B cell (primary cell): ENCODE data around the gene BTNL2. TPM values are rescaled to one million over a fixed set of nuclear protein-coding genes. Genes with fewer than 3 reads are reported as not detected.

Experiments
- ATAC-seq: fragments of 200-7000 bp; cut with Tn5 transposase; one replicate; pipeline ENCODE4 v1.10.0; 2021; ENCODE audit warnings: low read depth, mild to moderate bottlenecking, moderate number of reproducible peaks, moderate library complexity
- CTCF ChIA-PET: fragments of 350-600 bp; sonication (Branson Sonifier 250); formaldehyde crosslinking; loops from one replicate; lab custom pipeline; 2021; ENCODE audit warnings: antibody characterized with exemption, inconsistent platforms; lab: Charles Lee
- POLR2A ChIA-PET: fragments of 350-600 bp; sonication (Branson Sonifier 250); formaldehyde crosslinking; loops from one replicate; lab custom pipeline; 2021; ENCODE audit warnings: antibody characterized with exemption; lab: Charles Lee
- DNase-seq: peaks from one replicate; pipeline ENCODE4 v3.0.0; 2013
- H2AFZ ChIP-seq: 2 replicates; pipeline ENCODE4 v1.6.1; 2012; ENCODE audit warnings: mild to moderate bottlenecking, low read depth, low read length; ENCODE audit not compliant: insufficient read depth, poor library complexity, severe bottlenecking
- H3K27ac ChIP-seq, 2 donors: 1 replicate in 1 of 2; 2 replicates in 1 of 2; pipeline ENCODE4 v1.5.1; 2012 to 2013; ENCODE audit warnings: low read length in 2 of 2, mild to moderate bottlenecking in 2 of 2, moderate library complexity in 1 of 2
- H3K27me3 ChIP-seq, 4 experiments: fragments of 200-600 bp in 1 of 4; sonication (generic) in 1 of 4; replicated peaks in 1 of 4; 1 replicate in 2 of 4; 2 replicates in 2 of 4; pipeline versions ENCODE4 v1.6.1 to v1.7.0; 2013 to 2016; ENCODE audit warnings: low read length in 3 of 4, mild to moderate bottlenecking in 2 of 4, mixed read lengths in 1 of 4, moderate library complexity in 1 of 4; ENCODE audit not compliant: insufficient read depth in 4 of 4, control insufficient read depth in 3 of 4; ENCODE audit errors: control extremely low read depth in 1 of 4
- H3K36me3 ChIP-seq, 2 experiments: replicated peaks in 1 of 2; 1 replicate in 1 of 2; 2 replicates in 1 of 2; pipeline versions ENCODE4 v1.6.1 to v1.7.1; 2013; ENCODE audit warnings: low read length in 1 of 2; ENCODE audit not compliant: insufficient read depth in 2 of 2, control insufficient read depth in 1 of 2; ENCODE audit errors: control extremely low read depth in 1 of 2, extremely low read depth in 1 of 2
- H3K4me1 ChIP-seq, 2 donors: fragments of 200-600 bp in 1 of 2; sonication (generic) in 1 of 2; 1 replicate in 1 of 2; 2 replicates in 1 of 2; pipeline versions ENCODE4 v1.5.1 to v1.6.1; 2013 to 2017; ENCODE audit warnings: low read length in 2 of 2; ENCODE audit not compliant: control insufficient read depth in 2 of 2, insufficient read depth in 2 of 2
- H3K4me2 ChIP-seq: replicated peaks from 2 replicates; pipeline ENCODE3; 2012; ENCODE audit warnings: mild to moderate bottlenecking, low read depth, low read length; ENCODE audit not compliant: poor library complexity, severe bottlenecking
- H3K4me3 ChIP-seq, 5 experiments: fragments of 200-600 bp in 1 of 5; sonication (generic) in 1 of 5; 1 replicate in 3 of 5; 2 replicates in 2 of 5; pipeline versions ENCODE4 v1.5.1 to v1.7.0; 2011 to 2016; ENCODE audit warnings: low read length in 4 of 5, mild to moderate bottlenecking in 4 of 5, low read depth in 2 of 5, control low read depth in 1 of 5, moderate library complexity in 1 of 5; ENCODE audit not compliant: insufficient read depth in 1 of 5; ENCODE audit errors: control extremely low read depth in 1 of 5, extremely low read depth in 1 of 5
- H3K79me2 ChIP-seq: fragments of 200-600 bp; sonication (generic); one replicate; pipeline ENCODE4 v1.6.0; 2016; ENCODE audit warnings: low read length; ENCODE audit not compliant: control insufficient read depth, insufficient read depth
- H3K9ac ChIP-seq: fragments of 200-600 bp; sonication (generic); 2 replicates; pipeline ENCODE4 v1.6.1; 2017; ENCODE audit warnings: mild to moderate bottlenecking, low read length, moderate library complexity
- H3K9me3 ChIP-seq, 3 donors: one replicate each; pipeline versions ENCODE4 v1.6.1 to v1.7.1; 2013; ENCODE audit warnings: low read length in 2 of 3; ENCODE audit not compliant: control insufficient read depth in 2 of 3, insufficient read depth in 1 of 3; ENCODE audit errors: control extremely low read depth in 1 of 3
- H4K20me1 ChIP-seq: 2 replicates; pipeline ENCODE4 v1.6.0; 2012; ENCODE audit warnings: mild to moderate bottlenecking, low read length; ENCODE audit not compliant: insufficient read depth, control insufficient read depth, poor library complexity, severe bottlenecking
- H3K27ac Mint-ChIP-seq: one replicate; pipeline ENCODE4 v1.8.0; 2021; ENCODE audit warnings: mixed read lengths
- H3K27me3 Mint-ChIP-seq: one replicate; pipeline ENCODE4 v1.8.0; 2021; ENCODE audit warnings: mixed read lengths
- H3K4me1 Mint-ChIP-seq: one replicate; pipeline ENCODE4 v1.8.0; 2021; ENCODE audit warnings: mixed read lengths
- H3K4me3 Mint-ChIP-seq: one replicate; pipeline ENCODE4 v1.8.0; 2021; ENCODE audit warnings: mixed read lengths
- H3K9me3 Mint-ChIP-seq: one replicate; pipeline ENCODE4 v1.8.0; 2022; ENCODE audit warnings: mixed read lengths; ENCODE audit not compliant: insufficient read depth
- CTCF ChIP-seq: fragments of 200-600 bp; IDR thresholded peaks from one replicate; pipeline ENCODE4 v1.8.0; 2022; ENCODE audit warnings: antibody characterized with exemption, mild to moderate bottlenecking
- EZH2 ChIP-seq: IDR thresholded peaks from 2 replicates; pipeline ENCODE4 v1.6.1; 2012; ENCODE audit warnings: borderline replicate concordance, low read depth, mild to moderate bottlenecking, moderate library complexity, low read length; ENCODE audit not compliant: insufficient read depth, poor library complexity, severe bottlenecking
- WGBS: methylation state at CpG from one replicate; pipeline ENCODE4 v1.1.5; 2013; ENCODE audit warnings: missing lambda C conversion rate; ENCODE audit not compliant: insufficient coverage; 5-methylcytosine and 5-hydroxymethylcytosine counted together
- intact Hi-C: fragments of 100-400 bp; cut with micrococcal nuclease; formaldehyde crosslinking; loops from one replicate; pipeline ENCODE4 v1.10.0; 2022
- polyA plus RNA-seq: library from polyadenylated mRNA; depleted of rRNA; stranded (reverse); fragments of >200 nt; gene quantifications from 2 replicates; pipeline ENCODE4 v1.2.3, GENCODE V29; 2012
- total RNA-seq, 2 donors: library from RNA; stranded (reverse); fragments of 120-200 nt in 1 of 2; gene quantifications; 1 replicate in 1 of 2; 2 replicates in 1 of 2; pipeline versions ENCODE4 v1.2.3 to v1.2.4, GENCODE V29; 2013 to 2022

The BTNL2 gene
- total and polyA plus RNA-seq, 2 donors (not counting 1 experiment from before 2014, with no cell fraction given), result not detected

GRCh38 chr6:32371803-32372202, 35.2 kb downstream of the BTNL2 start, which contains the start of gene TSBP1:
TSS of gene TSBP1 (minus strand) at chr6:32371903. CDS start at chr6:32371706, 197 bp downstream.
- Mint-ChIP-seq H3K4me1 (peaks cover 12% of the 10 kb centered on the region), H3K9me3 (no peaks in the 10 kb centered on the region), H3K27me3 (no peaks in the 10 kb centered on the region), H3K4me3 (no peak within 1 kb of the TSS), H3K27ac (no peak within 1 kb of the TSS)
- Histone ChIP-seq H3K4me3 (no peak within 1 kb of the TSS), H3K9me3 (no peaks in the 10 kb centered on the region), H3K79me2 (no peaks in the 10 kb centered on the region), H3K4me1 (peaks cover 0 to 5% of the 10 kb centered on the region in 2 donors), H3K27ac (no peak within 1 kb of the TSS), H3K4me2 (no peak within 1 kb of the TSS), H4K20me1 (no peaks in the 10 kb centered on the region), H2AFZ (no peak within 1 kb of the TSS), H3K9ac (no peak within 1 kb of the TSS), H3K36me3 (no peaks in the 10 kb centered on the region), H3K27me3 (no peaks in the 10 kb centered on the region)
- DNase-seq, result no peak
- no peak for ATAC-seq
- TF ChIP-seq EZH2 (no peak), CTCF (no peak)
- intact Hi-C loops, result no loop called here
- POLR2A ChIA-PET, result no interaction called here
- CTCF ChIA-PET, result no interaction called here

- Histone ChIP-seq H3K9ac (no peak overlapping the region), H3K27me3 (no peaks in the 10 kb centered on the region), H4K20me1 (no peaks in the 10 kb centered on the region), H3K4me3 (no peak overlapping the region), H3K9me3 (no peaks in the 10 kb centered on the region), H3K4me2 (no peak overlapping the region), H3K79me2 (no peaks in the 10 kb centered on the region), H3K27ac (no peak overlapping the region), H2AFZ (no peak overlapping the region), H3K4me1 (peaks cover 0 to 1% of the 10 kb centered on the region in 2 donors), H3K36me3 (no peaks in the 10 kb centered on the region)
- ChIA-PET POLR2A (no interaction called here), CTCF (no interaction called here)
- DNase-seq, result no peak
- no CpG with 5 or more reads among the region's 1 CpG for WGBS
- Mint-ChIP-seq H3K9me3 (no peaks in the 10 kb centered on the region), H3K4me1 (peaks cover 8% of the 10 kb centered on the region), H3K27ac (no peak overlapping the region), H3K4me3 (no peak overlapping the region), H3K27me3 (no peaks in the 10 kb centered on the region)
- TF ChIP-seq CTCF (no peak), EZH2 (no peak)
- no peak for ATAC-seq
- intact Hi-C loops, result no loop called here
Measured at GRCh38 chr6:32371229-32371628, 35.8 kb downstream of the BTNL2 start.
